Kidney glomerular epithelial cell (primary cell): ENCODE data around the gene RAB8B.
"Not testable (repeated sequence)": the region's sequence is repeated elsewhere in the genome, so short reads cannot be mapped to it uniquely, and the experiment has no call there.

Source experiments
- DNase-seq: peaks from one replicate; lab custom pipeline; 2025; lab: John Stamatoyannopoulos, UW

Gene RAB8B

GRCh38 chr15:63186065-63186464 is 3.3 kb upstream of the RAB8B start:
- DNase-seq: no peak

GRCh38 chr15:63187589-63188226 is 1.7 kb upstream of the RAB8B start:
- DNase-seq: no peak

GRCh38 chr15:63188247-63188925 is 1.0 kb upstream of the RAB8B start:
- DNase-seq: no peak

- DNase-seq: no peak
These were observed 749 bp downstream of the RAB8B start for GRCh38 chr15:63189941-63190768.

- DNase-seq: peak; percentile 22
These were observed 1.6 kb downstream of the RAB8B start for GRCh38 chr15:63190769-63191649.

GRCh38 chr15:63191895-63192618 is 2.7 kb downstream of the RAB8B start:
- no peak for DNase-seq

- DNase-seq: no peak
These were observed 3.3 kb downstream of the RAB8B start for GRCh38 chr15:63192619-63193206.

GRCh38 chr15:63194302-63194701 is 4.9 kb downstream of the RAB8B start:
- DNase-seq: no peak

GRCh38 chr15:63194880-63195568 is 5.6 kb downstream of the RAB8B start:
- DNase-seq: no peak

- DNase-seq: no peak
These were observed 6.2 kb downstream of the RAB8B start for GRCh38 chr15:63195569-63196015.

GRCh38 chr15:63196842-63197241 is 7.4 kb downstream of the RAB8B start:
- no peak for DNase-seq

- DNase-seq: no peak
These were observed 8.2 kb downstream of the RAB8B start for GRCh38 chr15:63197626-63198025.

- no peak for DNase-seq
These were observed 9.2 kb downstream of the RAB8B start for GRCh38 chr15:63198371-63199250.

GRCh38 chr15:63200464-63201249 is 11.3 kb downstream of the RAB8B start:
- no peak for DNase-seq

- DNase-seq: no peak
These were observed 13.5 kb downstream of the RAB8B start for GRCh38 chr15:63202861-63203260.

- peak; percentile 47 for DNase-seq
These were observed 14.2 kb downstream of the RAB8B start for GRCh38 chr15:63203451-63204090.

GRCh38 chr15:63206079-63206478 is 16.7 kb downstream of the RAB8B start:
- DNase-seq: no peak

GRCh38 chr15:63208824-63209223 is 19.4 kb downstream of the RAB8B start:
- not testable (repeated sequence) for DNase-seq
